Left lung (tissue), 10 donors: ENCODE measurements around the gene PTPRO. TPM values are rescaled to one million over a fixed set of nuclear protein-coding genes. Genes with fewer than 3 reads are reported as not detected.

Experiments
- ATAC-seq: fragments of 200-7000 bp; cut with Tn5 transposase; one replicate; pipeline ENCODE4 v1.9.1; 2020; ENCODE audit warnings: moderate library complexity
- DNase-seq, 4 donors: peaks; one replicate each; pipeline ENCODE4 v3.0.0-alpha.2; 2013 to 2020
- H3K27ac ChIP-seq, 2 donors: fragments of 200-600 bp; sonication (generic) in 1 of 2; one replicate each; pipeline versions ENCODE4 v1.5.0 to v1.8.0; 2020 to 2021
- H3K27me3 ChIP-seq, 2 donors: fragments of 200-600 bp; sonication (generic) in 1 of 2; one replicate each; pipeline versions ENCODE4 v1.5.0 to v1.8.0; 2020 to 2021
- H3K36me3 ChIP-seq, 2 donors: fragments of 200-600 bp; sonication (generic) in 1 of 2; one replicate each; pipeline versions ENCODE4 v1.5.0 to v1.8.0; 2020 to 2021
- H3K4me1 ChIP-seq, 2 donors: fragments of 200-600 bp; one replicate each; pipeline ENCODE4 v1.8.0; 2021
- H3K4me3 ChIP-seq, 2 donors: fragments of 200-600 bp; sonication (generic) in 1 of 2; one replicate each; pipeline versions ENCODE4 v1.5.0 to v1.8.0; 2020 to 2021; ENCODE audit warnings: mild to moderate bottlenecking in 1 of 2
- H3K9me3 ChIP-seq, 2 donors: fragments of 200-600 bp; sonication (generic) in 1 of 2; one replicate each; pipeline versions ENCODE4 v1.5.0 to v1.8.0; 2020 to 2021
- CTCF ChIP-seq, 2 donors: fragments of 200-600 bp; sonication (generic) in 1 of 2; IDR thresholded peaks; one replicate each; pipeline versions ENCODE4 v1.5.0 to v1.8.0; 2021; ENCODE audit warnings: antibody characterized with exemption in 2 of 2
- intact Hi-C, 2 donors: fragments of 100-400 bp; cut with DNase I; formaldehyde crosslinking; loops; one replicate each; pipeline versions ENCODE4 v1.11.2 to v1.14.2; 2022
- polyA plus RNA-seq, 6 donors: library from polyadenylated mRNA; unstranded; fragments of 120-200 nt; gene quantifications; one replicate each; pipeline ENCODE4 v1.2.1, GENCODE V29; 2013; ENCODE audit not compliant: insufficient read length in 6 of 6
- total RNA-seq, 2 donors: library from RNA; stranded (reverse); fragmentation: NEBNext Ultra II Directional; extraction: Animal tissue kit (Norgen Biotek cat#: 25700); gene quantifications; one replicate each; pipeline ENCODE4 v1.2.1, GENCODE V29; 2021
- donor health status: DM: no; HTN: yes; CAD: no.
- donor health status: DM: no; HTN: no; CAD: no.

Gene PTPRO
- total and polyA plus RNA-seq, 8 donors = 1.1 to 11.9 (median 1.7) TPM

- Histone ChIP-seq H3K27me3 (no peaks in the 10 kb centered on the region), H3K9me3 (no peaks in the 10 kb centered on the region), H3K27ac (no peak overlapping the region), H3K4me3 (no peak overlapping the region), H3K36me3 (no peaks in the 10 kb centered on the region), H3K4me1 (no peaks in the 10 kb centered on the region)
- no peak for ATAC-seq
- no peak for TF ChIP-seq CTCF (IDR thresholded peaks at IDR 0.05)
- DNase-seq = no peak
- intact Hi-C loops = no loop called here
Observed at GRCh38 chr12:15407025-15407424, 84.7 kb downstream of the PTPRO start.

- Histone ChIP-seq H3K36me3 (no peaks in the 10 kb centered on the region), H3K27ac (no peak overlapping the region), H3K27me3 (no peaks in the 10 kb centered on the region), H3K4me3 (no peak overlapping the region), H3K9me3 (no peaks in the 10 kb centered on the region), H3K4me1 (no peaks in the 10 kb centered on the region)
- ATAC-seq (no peak), DNase-seq (no peak)
- TF ChIP-seq CTCF (IDR thresholded peaks at IDR 0.05) = no peak
- intact Hi-C loops = no loop called here
Observed at GRCh38 chr12:15411842-15412241, 89.5 kb downstream of the PTPRO start.

GRCh38 chr12:15417691-15418090 is 95.4 kb downstream of the PTPRO start:
- ATAC-seq (no peak), DNase-seq (no peak)
- Histone ChIP-seq H3K4me3 (no peak overlapping the region), H3K9me3 (no peaks in the 10 kb centered on the region), H3K27me3 (no peaks in the 10 kb centered on the region), H3K36me3 (no peaks in the 10 kb centered on the region), H3K4me1 (no peaks in the 10 kb centered on the region), H3K27ac (no peak overlapping the region)
- no peak for TF ChIP-seq CTCF (IDR thresholded peaks at IDR 0.05)
- intact Hi-C loops = no loop called here

- intact Hi-C loops = no loop called here
- H3K4me3 ChIP-seq = no peak overlapping the region
- H3K27me3 ChIP-seq = no peaks in the 10 kb centered on the region
Observed at GRCh38 chr12:15423629-15424028, 101.3 kb downstream of the PTPRO start.

GRCh38 chr12:15427913-15428312 is 105.6 kb downstream of the PTPRO start:
- ATAC-seq (no peak), DNase-seq (no peak)
- intact Hi-C loops = no loop called here
- Histone ChIP-seq H3K4me1 (no peaks in the 10 kb centered on the region), H3K4me3 (no peak overlapping the region), H3K27ac (no peak overlapping the region), H3K27me3 (no peaks in the 10 kb centered on the region), H3K9me3 (no peaks in the 10 kb centered on the region), H3K36me3 (no peaks in the 10 kb centered on the region)
- TF ChIP-seq CTCF (IDR thresholded peaks at IDR 0.05) = no peak

More at GRCh38 chr12:15423629-15424028, 101.3 kb downstream of the PTPRO start:
- Histone ChIP-seq H3K9me3 (no peaks in the 10 kb centered on the region), H3K4me1 (no peaks in the 10 kb centered on the region), H3K36me3 (no peaks in the 10 kb centered on the region), H3K27ac (no peak overlapping the region)
- ATAC-seq = no peak
- no peak for DNase-seq
- TF ChIP-seq CTCF (IDR thresholded peaks at IDR 0.05) = no peak
